HepG2 (cell line): ENCODE results near the gene BZW1. TPM values are rescaled to one million over a fixed set of nuclear protein-coding genes. Genes with fewer than 3 reads are reported as not detected.

Experiments used
- ATAC-seq: fragments of 200-7000 bp; cut with Tn5 transposase; 3 replicates; pipeline ENCODE4 v1.9.1; 2020; ENCODE audit warnings: mild to moderate bottlenecking, moderate library complexity
- BruUV-seq: library from RNA; stranded (reverse); fragments of 400-500 nt; replicated peaks from 2 replicates; lab custom pipeline; 2021; lab: Mats Ljungman, UMichigan
- CTCF ChIA-PET: fragments of 300-600 bp; formaldehyde crosslinking; extraction: SDS; loops from one replicate; lab custom pipeline; 2021; ENCODE audit warnings: low total read pairs, inconsistent platforms, low intra/inter-chr PET ratio; lab: Yijun Ruan, JAX
- POLR2A ChIA-PET: fragments of 350-600 bp; sonication (Branson Sonifier 250); formaldehyde crosslinking; loops from one replicate; lab custom pipeline; 2020; ENCODE audit warnings: antibody characterized with exemption, inconsistent platforms; lab: Yijun Ruan, JAX
- DNase-seq: peaks from one replicate; pipeline ENCODE4 v3.0.0-alpha.2; 2015; ENCODE audit warnings: low spot score
- FAIRE-seq: peaks from 3 replicates; lab custom pipeline; 2011; peaks lifted over from hg19 to GRCh38; lab: Jason Lieb, UNC
- H2AFZ ChIP-seq: one replicate; pipeline ENCODE4 v1.6.1; 2011; ENCODE audit warnings: low read length, inconsistent platforms
- H3K27ac ChIP-seq: fragments of 300-600 bp; 3 replicates; pipeline ENCODE4 v1.8.0; 2011; ENCODE audit warnings: mixed run types, mild to moderate bottlenecking, mixed read lengths, low read length, inconsistent platforms; ENCODE audit not compliant: insufficient read depth; ENCODE audit errors: extremely low read length
- H3K27me3 ChIP-seq, 2 experiments: fragments of 200-600 bp in 1 of 2; 2 replicates in 1 of 2; 3 replicates in 1 of 2; pipeline versions ENCODE4 v1.6.0 to v1.8.0; 2011; ENCODE audit warnings: low read length in 2 of 2, mild to moderate bottlenecking in 2 of 2, moderate library complexity in 2 of 2, inconsistent platforms in 1 of 2; ENCODE audit not compliant: insufficient read depth in 2 of 2, control insufficient read depth in 1 of 2
- H3K36me3 ChIP-seq, 2 experiments: fragments of 200-600 bp in 1 of 2; replicated peaks in 1 of 2; 2 replicates in 1 of 2; 3 replicates in 1 of 2; pipeline versions ENCODE4 v1.5.1 to v1.8.0; 2011; ENCODE audit warnings: low read length in 2 of 2, inconsistent platforms in 1 of 2; ENCODE audit not compliant: insufficient read depth in 2 of 2, control insufficient read depth in 1 of 2
- H3K4me1 ChIP-seq: 2 replicates; pipeline ENCODE4 v1.5.1; 2012; ENCODE audit warnings: low read length, inconsistent platforms; ENCODE audit not compliant: insufficient read depth
- H3K4me2 ChIP-seq: 2 replicates; pipeline ENCODE4 v1.6.0; 2011; ENCODE audit warnings: low read depth, low read length, inconsistent platforms
- H3K4me3 ChIP-seq, 3 experiments: fragments of 200-600 bp in 1 of 3; sonication (generic), shearing (Covaris generic) in 1 of 3; replicated peaks in 1 of 3; 2 replicates each; pipeline ENCODE4 v1.5.1; 2011 to 2016; ENCODE audit warnings: low read length in 3 of 3, inconsistent platforms in 2 of 3, low read depth in 2 of 3, mild to moderate bottlenecking in 2 of 3, control low read depth in 1 of 3, mixed read lengths in 1 of 3; ENCODE audit not compliant: insufficient read depth in 1 of 3
- H3K79me2 ChIP-seq: one replicate; pipeline ENCODE4 v1.6.1; 2011; ENCODE audit warnings: low read length, inconsistent platforms; ENCODE audit not compliant: insufficient read depth
- H3K9ac ChIP-seq: 2 replicates; pipeline ENCODE4 v1.6.0; 2011; ENCODE audit warnings: mild to moderate bottlenecking, low read depth, low read length, inconsistent platforms; ENCODE audit not compliant: insufficient read depth
- H3K9me3 ChIP-seq: 2 replicates; pipeline ENCODE4 v1.5.1; 2012; ENCODE audit warnings: mild to moderate bottlenecking, low read length
- H4K20me1 ChIP-seq: 2 replicates; pipeline ENCODE4 v1.6.0; 2011; ENCODE audit warnings: inconsistent platforms, mild to moderate bottlenecking, low read length, moderate library complexity; ENCODE audit not compliant: insufficient read depth
- MXD4 ChIP-seq: IDR thresholded peaks from 2 replicates; pipeline ENCODE4 v1.6.1; 2016; ENCODE audit warnings: mild to moderate bottlenecking, missing biosample characterization, missing genetic modification reagents
- ZNF350 ChIP-seq: sonication (generic); formaldehyde crosslinking; IDR thresholded peaks from 2 replicates; pipeline ENCODE4 v1.4.0; 2020; ENCODE audit warnings: mild to moderate bottlenecking, low read depth, missing genetic modification reagents, borderline replicate concordance
- ZNF558 ChIP-seq: sonication (generic); formaldehyde crosslinking; IDR thresholded peaks from 2 replicates; pipeline ENCODE4 v1.9.0; 2022; ENCODE audit warnings: mild to moderate bottlenecking, missing genetic modification reagents, borderline replicate concordance
- ZNF678 ChIP-seq: sonication (generic); formaldehyde crosslinking; IDR thresholded peaks from 2 replicates; pipeline ENCODE4 v1.4.0; 2020; ENCODE audit warnings: mild to moderate bottlenecking, missing genetic modification reagents
- ZNF775 ChIP-seq: sonication (generic); formaldehyde crosslinking; IDR thresholded peaks from 2 replicates; pipeline ENCODE4 v1.4.0; 2020; ENCODE audit warnings: missing genetic modification reagents, mild to moderate bottlenecking, moderate library complexity, borderline replicate concordance
- ZNF781 ChIP-seq: sonication (generic); formaldehyde crosslinking; IDR thresholded peaks from 2 replicates; pipeline ENCODE4 v1.5.1; 2020; ENCODE audit warnings: borderline replicate concordance, mild to moderate bottlenecking, missing genetic modification reagents; ENCODE audit errors: not compliant biosample characterization
- WGBS: methylation state at CpG from one replicate; pipeline ENCODE4 v1.1.6; 2017; ENCODE audit warnings: low lambda C conversion rate; 5-methylcytosine and 5-hydroxymethylcytosine counted together
- in situ Hi-C: cut with HindIII; loops from 2 replicates; pipeline ENCODE4 v1.10.0; 2017; ENCODE audit warnings: low pct_unique_long_range_greater_than_20kb; ENCODE audit not compliant: extremely low pct_ligation_motif_present
- intact Hi-C: fragments of 100-400 bp; cut with micrococcal nuclease; formaldehyde crosslinking; loops from one replicate; pipeline ENCODE4 v1.10.0; 2022; ENCODE audit not compliant: unreplicated experiment
- polyA plus RNA-seq, 8 experiments: library from polyadenylated mRNA; depleted of rRNA in 3 of 8; stranded (reverse) in 7 of 8; unstranded in 1 of 8; fragments of >200 nt; fragmentation: Illumina TruSeq in 4 of 8; extraction: Trizol in 4 of 8; gene quantifications; 2 replicates each; pipeline versions ENCODE4 v1.2.1 to v1.2.3, GENCODE V29; 2011 to 2016; ENCODE audit warnings: low read depth in 4 of 8, missing spikeins in 1 of 8, mixed read lengths in 1 of 8; ENCODE audit not compliant: insufficient read depth in 1 of 8
- total RNA-seq, 5 experiments: library from RNA; depleted of rRNA; stranded (reverse); fragments of >200 nt; fragmentation: Illumina TruSeq; extraction: Trizol; gene quantifications; 2 replicates each; pipeline ENCODE4 v1.2.3, GENCODE V29; 2016; ENCODE audit warnings: low read depth in 1 of 5
- TF ChIP-seq, protein P1 (sequence below): sonication (generic); formaldehyde crosslinking; conservative IDR thresholded peaks from 2 replicates; pipeline ENCODE4 v1.4.0; 2020; ENCODE audit warnings: missing genetic modification reagents

BZW1 gene
- total and polyA plus RNA-seq, 2 of the 13 experiments (the other 11 are each of a cell fraction or from before 2014, with no cell fraction given) = 106 to 384 TPM

DNA sequence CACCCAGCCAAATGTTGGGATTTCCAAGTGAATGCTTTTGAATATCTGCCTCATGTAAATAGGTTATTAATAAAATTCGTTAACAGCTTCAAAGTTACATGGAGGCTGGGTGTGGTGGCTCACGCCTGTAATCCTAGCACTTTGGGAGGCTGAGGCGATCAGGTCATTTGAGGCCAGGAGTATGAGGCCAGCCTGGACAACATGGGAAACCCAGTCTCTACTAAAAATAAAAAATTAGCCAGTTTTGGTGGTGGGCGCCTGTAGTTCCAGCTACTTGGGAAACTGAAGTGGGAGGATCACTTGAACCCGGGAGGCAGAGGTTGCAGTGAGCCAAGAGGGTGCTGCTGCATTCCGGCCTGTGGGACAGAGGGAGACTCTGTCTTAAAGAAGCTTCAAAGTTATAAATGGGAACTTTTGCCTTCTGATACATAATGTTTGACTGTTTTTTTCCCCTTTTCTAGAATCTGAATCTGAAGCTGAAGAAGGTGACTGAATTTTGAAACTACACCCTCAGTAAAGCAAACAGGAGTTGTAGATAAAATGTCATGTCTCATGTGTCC, 10.1 kb downstream of the BZW1 start:
- no peaks in the 10 kb centered on the region for H3K27me3 ChIP-seq
- H3K4me3 ChIP-seq = no peak overlapping the region
- no peak overlapping the region for H2AFZ ChIP-seq
- no peaks in the 10 kb centered on the region for H3K79me2 ChIP-seq
- in situ Hi-C loops (loop anchor here (5.0 to 25.0 kb wide), 2 partner anchors 36 to 859 kb away; partner anchors contain the start of genes MAIP1 and TYW5), intact Hi-C loops (no loop called here)
- H3K9ac ChIP-seq = no peak overlapping the region
- DNase-seq = no peak
- 94% methylated on average over 6 of the region's 6 CpGs for WGBS
- CTCF ChIA-PET = no interaction called here
- no peak for FAIRE-seq
- TF ChIP-seq ZNF350 (CRISPR knock-in tag) = no peak
- TF ChIP-seq MXD4 (CRISPR knock-in tag) = no peak
- TF ChIP-seq ZNF775 (CRISPR knock-in tag) = no peak
- TF ChIP-seq, protein P1, sequence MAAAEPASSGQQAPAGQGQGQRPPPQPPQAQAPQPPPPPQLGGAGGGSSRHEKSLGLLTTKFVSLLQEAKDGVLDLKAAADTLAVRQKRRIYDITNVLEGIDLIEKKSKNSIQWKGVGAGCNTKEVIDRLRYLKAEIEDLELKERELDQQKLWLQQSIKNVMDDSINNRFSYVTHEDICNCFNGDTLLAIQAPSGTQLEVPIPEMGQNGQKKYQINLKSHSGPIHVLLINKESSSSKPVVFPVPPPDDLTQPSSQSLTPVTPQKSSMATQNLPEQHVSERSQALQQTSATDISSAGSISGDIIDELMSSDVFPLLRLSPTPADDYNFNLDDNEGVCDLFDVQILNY (CRISPR knock-in tag) = no peak
- no peak for TF ChIP-seq ZNF678 (CRISPR knock-in tag)
- no peak for TF ChIP-seq ZNF781 (CRISPR knock-in tag)
- no peak for TF ChIP-seq ZNF558 (CRISPR knock-in tag)
- TF ChIP-seq, all 625 proteins: peak for 0
- H3K27ac ChIP-seq = no peak overlapping the region
- POLR2A ChIA-PET = interaction anchor here (1.1 kb wide), 1 partner anchor 11 kb away, joined by 3 read pairs; no protein-coding TSS in a partner anchor
- no peaks in the 10 kb centered on the region for H3K4me1 ChIP-seq
- peaks cover 25 to 51% of the 10 kb centered on the region in 2 experiments for H3K36me3 ChIP-seq
- ATAC-seq = no peak
- H3K9me3 ChIP-seq = no peaks in the 10 kb centered on the region
- H3K4me2 ChIP-seq = no peak overlapping the region
- no TSS peak for BruUV-seq
- no peaks in the 10 kb centered on the region for H4K20me1 ChIP-seq
